Measurements from ENCODE around the gene TLNRD1. TPM values are rescaled to one million over a fixed set of nuclear protein-coding genes. Genes with fewer than 3 reads are reported as not detected.

The TLNRD1 gene
- total RNA-seq, 2 donors from 2014 or later = 34.0 to 51.1 TPM

GRCh38 chr15:81008312-81008711, 7.6 kb downstream of the TLNRD1 start:
- H3K4me3 ChIP-seq = no peak overlapping the region
- DNase-seq (ENCODE audit: low spot score) = no peak
- TF ChIP-seq, protein P1, sequence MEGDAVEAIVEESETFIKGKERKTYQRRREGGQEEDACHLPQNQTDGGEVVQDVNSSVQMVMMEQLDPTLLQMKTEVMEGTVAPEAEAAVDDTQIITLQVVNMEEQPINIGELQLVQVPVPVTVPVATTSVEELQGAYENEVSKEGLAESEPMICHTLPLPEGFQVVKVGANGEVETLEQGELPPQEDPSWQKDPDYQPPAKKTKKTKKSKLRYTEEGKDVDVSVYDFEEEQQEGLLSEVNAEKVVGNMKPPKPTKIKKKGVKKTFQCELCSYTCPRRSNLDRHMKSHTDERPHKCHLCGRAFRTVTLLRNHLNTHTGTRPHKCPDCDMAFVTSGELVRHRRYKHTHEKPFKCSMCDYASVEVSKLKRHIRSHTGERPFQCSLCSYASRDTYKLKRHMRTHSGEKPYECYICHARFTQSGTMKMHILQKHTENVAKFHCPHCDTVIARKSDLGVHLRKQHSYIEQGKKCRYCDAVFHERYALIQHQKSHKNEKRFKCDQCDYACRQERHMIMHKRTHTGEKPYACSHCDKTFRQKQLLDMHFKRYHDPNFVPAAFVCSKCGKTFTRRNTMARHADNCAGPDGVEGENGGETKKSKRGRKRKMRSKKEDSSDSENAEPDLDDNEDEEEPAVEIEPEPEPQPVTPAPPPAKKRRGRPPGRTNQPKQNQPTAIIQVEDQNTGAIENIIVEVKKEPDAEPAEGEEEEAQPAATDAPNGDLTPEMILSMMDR (IDR thresholded peaks at IDR 0.05) = no peak
- peaks cover 2 to 28% of the 10 kb centered on the region in 2 donors for H3K4me1 ChIP-seq (ENCODE audit: control insufficient read depth in 1 of 2, low read depth in 2 of 2)
- no peaks in the 10 kb centered on the region for H3K27me3 ChIP-seq (replicated peaks; ENCODE audit: insufficient read depth)
- H3K9me3 ChIP-seq = no peaks in the 10 kb centered on the region
- no peak overlapping the region for H3K27ac ChIP-seq
- no peak for ATAC-seq (ENCODE audit: insufficient number of reproducible peaks, low FRiP score, low read depth)
- no peaks in the 10 kb centered on the region for H3K36me3 ChIP-seq

DNA sequence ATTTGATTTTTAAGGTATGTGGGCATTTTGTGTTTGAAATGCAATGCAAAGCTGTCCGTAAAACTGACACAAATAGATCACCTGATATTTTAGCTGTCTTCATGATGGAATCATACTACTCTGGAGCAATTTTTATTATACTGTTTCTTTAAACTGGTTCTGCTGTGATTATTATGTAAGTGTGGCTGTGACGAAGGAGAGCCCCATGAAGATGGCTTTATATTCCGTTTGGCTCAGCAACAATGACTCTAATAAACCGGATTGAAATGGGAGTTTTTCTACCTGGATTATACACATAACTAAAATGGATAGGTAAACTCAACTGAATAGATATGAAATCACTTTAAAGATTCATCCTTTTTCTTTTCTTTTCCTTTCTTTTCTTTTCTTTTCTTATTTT, 9.4 kb downstream of the TLNRD1 start:
- ATAC-seq (ENCODE audit: insufficient number of reproducible peaks, low FRiP score, low read depth) (no peak), DNase-seq (ENCODE audit: low spot score) (no peak)
- Histone ChIP-seq H3K27me3 (replicated peaks; ENCODE audit: insufficient read depth) (no peaks in the 10 kb centered on the region), H3K4me3 (no peak overlapping the region), H3K27ac (no peak overlapping the region), H3K36me3 (no peaks in the 10 kb centered on the region), H3K9me3 (no peaks in the 10 kb centered on the region), H3K4me1 (ENCODE audit: control insufficient read depth in 1 of 2, low read depth in 2 of 2) (peaks cover 0 to 16% of the 10 kb centered on the region in 2 donors)
- TF ChIP-seq, protein P1 (IDR thresholded peaks at IDR 0.05) = no peak

DNA sequence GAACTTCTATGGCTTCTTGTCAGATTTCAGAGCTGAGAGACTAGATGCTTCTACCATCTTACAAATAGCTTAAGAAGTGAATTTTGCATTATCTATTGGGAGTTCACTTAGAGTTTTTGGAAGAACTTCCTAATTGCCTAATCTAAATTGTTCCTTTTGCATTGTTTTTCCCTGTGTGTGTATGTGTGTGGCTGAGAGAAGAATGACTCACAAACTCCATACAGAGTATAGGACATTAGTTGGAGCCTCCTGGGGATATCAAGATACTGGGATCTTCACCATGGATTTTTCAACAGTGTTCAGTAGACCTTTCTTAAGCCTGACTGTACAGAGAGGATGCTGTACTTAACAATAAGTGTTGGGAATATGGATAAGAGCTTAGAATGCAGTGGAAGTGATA, 10.9 kb downstream of the TLNRD1 start:
- Histone ChIP-seq H3K27me3 (replicated peaks; ENCODE audit: insufficient read depth) (no peaks in the 10 kb centered on the region), H3K36me3 (no peaks in the 10 kb centered on the region), H3K4me1 (ENCODE audit: control insufficient read depth in 1 of 2, low read depth in 2 of 2) (peaks cover 0 to 12% of the 10 kb centered on the region in 2 donors), H3K4me3 (no peak overlapping the region), H3K27ac (no peak overlapping the region), H3K9me3 (no peaks in the 10 kb centered on the region)
- ATAC-seq (ENCODE audit: insufficient number of reproducible peaks, low FRiP score, low read depth) = no peak
- TF ChIP-seq, protein P1 (IDR thresholded peaks at IDR 0.05) = no peak
- no peak for DNase-seq (ENCODE audit: low spot score)

DNA sequence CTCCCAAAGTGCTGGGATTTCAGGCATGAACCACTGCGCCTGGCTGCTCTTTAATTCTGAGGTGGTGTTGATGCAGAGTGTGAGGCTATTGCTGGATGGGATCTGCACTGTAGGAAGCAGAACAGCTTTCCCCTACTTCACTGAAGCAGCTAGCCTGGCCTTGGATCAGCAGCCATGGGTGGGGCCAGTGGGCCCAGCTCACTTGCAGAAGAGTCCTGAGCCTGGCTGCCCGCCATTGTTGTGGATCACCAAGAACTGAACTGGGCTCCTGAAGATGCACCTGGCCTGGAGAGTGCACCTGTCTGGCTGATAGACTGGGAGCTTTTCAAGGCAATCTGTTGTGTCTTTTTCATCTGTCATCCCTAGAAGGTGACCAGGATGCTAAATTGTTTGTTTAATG, 11.9 kb downstream of the TLNRD1 start:
- TF ChIP-seq, protein P1 (IDR thresholded peaks at IDR 0.05) = no peak
- H3K36me3 ChIP-seq = no peaks in the 10 kb centered on the region
- no peak overlapping the region for H3K4me3 ChIP-seq
- no peaks in the 10 kb centered on the region for H3K9me3 ChIP-seq
- DNase-seq (ENCODE audit: low spot score) (no peak), ATAC-seq (ENCODE audit: insufficient number of reproducible peaks, low FRiP score, low read depth) (no peak)
- H3K4me1 ChIP-seq (ENCODE audit: control insufficient read depth in 1 of 2, low read depth in 2 of 2) = peaks cover 0 to 12% of the 10 kb centered on the region in 2 donors
- no peak overlapping the region for H3K27ac ChIP-seq
- no peaks in the 10 kb centered on the region for H3K27me3 ChIP-seq (replicated peaks; ENCODE audit: insufficient read depth)

DNA sequence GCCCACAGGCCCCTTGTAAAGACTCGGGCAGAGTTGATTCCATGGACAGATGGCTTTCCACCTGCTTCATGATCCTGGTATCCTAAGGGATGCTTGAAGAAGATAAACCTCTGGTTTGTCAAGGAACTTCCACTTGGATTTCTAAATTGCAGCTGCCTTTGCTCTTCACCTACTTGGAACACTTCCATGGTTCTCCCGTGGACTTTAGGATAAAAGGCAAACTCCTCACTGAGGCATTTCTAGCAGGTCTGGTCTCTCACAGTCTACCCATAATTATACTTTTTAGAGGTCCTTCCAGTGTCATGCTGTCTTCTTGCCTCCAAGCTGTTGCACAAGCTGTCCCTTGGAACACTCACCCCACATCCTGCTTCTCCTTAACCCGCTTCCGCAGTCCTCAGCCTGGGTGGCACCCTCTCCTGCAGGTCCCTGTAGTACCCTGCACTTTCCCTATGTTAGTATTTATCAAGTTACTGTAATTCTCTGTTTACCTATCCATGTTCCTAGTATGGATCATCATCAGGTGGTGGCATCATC, 12.7 kb downstream of the TLNRD1 start:
- no peaks in the 10 kb centered on the region for H3K36me3 ChIP-seq
- no peaks in the 10 kb centered on the region for H3K9me3 ChIP-seq
- H3K27ac ChIP-seq = no peak overlapping the region
- no peaks in the 10 kb centered on the region for H3K27me3 ChIP-seq (replicated peaks; ENCODE audit: insufficient read depth)
- H3K4me1 ChIP-seq (ENCODE audit: control insufficient read depth in 1 of 2, low read depth in 2 of 2) = peaks cover 0 to 12% of the 10 kb centered on the region in 2 donors
- H3K4me3 ChIP-seq = no peak overlapping the region
- DNase-seq (ENCODE audit: low spot score) (no peak), ATAC-seq (ENCODE audit: insufficient number of reproducible peaks, low FRiP score, low read depth) (no peak)
- TF ChIP-seq, protein P1 (IDR thresholded peaks at IDR 0.05) = no peak

Measured in thoracic aorta (tissue), 2 donors.